HepG2 (cell line): ENCODE results near the gene RPS2. TPM values are rescaled to one million over a fixed set of nuclear protein-coding genes. Genes with fewer than 3 reads are reported as not detected.

ENCODE experiments used
- EED ChIP-seq: sonication (generic); formaldehyde crosslinking; IDR thresholded peaks from 2 replicates; pipeline ENCODE4 v1.5.0; 2020; ENCODE audit warnings: mild to moderate bottlenecking, missing genetic modification reagents
- FOXM1 ChIP-seq: sonication (generic); formaldehyde crosslinking; IDR thresholded peaks from 2 replicates; pipeline ENCODE4 v1.5.0; 2020; ENCODE audit warnings: missing genetic modification reagents
- GLMP ChIP-seq: sonication (generic); formaldehyde crosslinking; IDR thresholded peaks from 2 replicates; pipeline ENCODE4 v1.9.0; 2021; ENCODE audit warnings: missing genetic modification reagents, mild to moderate bottlenecking, borderline replicate concordance
- KDM2A ChIP-seq: sonication (generic); formaldehyde crosslinking; IDR thresholded peaks from 2 replicates; pipeline ENCODE4 v1.4.0; 2020; ENCODE audit warnings: low read depth, missing genetic modification reagents, borderline replicate concordance
- KMT2B ChIP-seq: IDR thresholded peaks from 2 replicates; pipeline ENCODE4 v1.6.1; 2016; ENCODE audit warnings: missing genetic modification reagents, missing compliant biosample characterization
- PAX8 ChIP-seq: sonication (generic); formaldehyde crosslinking; IDR thresholded peaks from 2 replicates; pipeline ENCODE4 v1.8.0; 2022; ENCODE audit warnings: mild to moderate bottlenecking, missing genetic modification reagents, borderline replicate concordance
- PHF21A ChIP-seq: sonication (generic); formaldehyde crosslinking; IDR thresholded peaks from 2 replicates; pipeline ENCODE4 v1.5.0; 2020; ENCODE audit warnings: mild to moderate bottlenecking, missing genetic modification reagents
- POLR2AphosphoS2 ChIP-seq: IDR thresholded peaks from 2 replicates; pipeline ENCODE4 v1.6.1; 2011; ENCODE audit warnings: low read depth, low read length, improper control_type of control experiment
- PRMT3 ChIP-seq: sonication (generic); formaldehyde crosslinking; IDR thresholded peaks from 2 replicates; pipeline ENCODE4 v1.8.1; 2022; ENCODE audit warnings: low read depth, mild to moderate bottlenecking, moderate library complexity, missing genetic modification reagents, borderline replicate concordance
- RAD21 ChIP-seq: fragments of 450-650 bp; formaldehyde crosslinking; IDR thresholded peaks from 2 replicates; pipeline ENCODE4 v1.5.0; 2020; ENCODE audit warnings: mild to moderate bottlenecking
- RXRB ChIP-seq: IDR thresholded peaks from 2 replicates; pipeline ENCODE4 v1.6.1; 2016; ENCODE audit warnings: borderline replicate concordance, missing genetic modification reagents, missing compliant biosample characterization
- SMC3 ChIP-seq: IDR thresholded peaks from 2 replicates; pipeline ENCODE4 v1.6.1; 2011; ENCODE audit warnings: low read length, improper control_type of control experiment
- SRSF1 ChIP-seq: fragments of 200-400 bp; formaldehyde crosslinking; optimal IDR thresholded peaks from 2 replicates; pipeline ENCODE3; 2017; ENCODE audit warnings: mild to moderate bottlenecking, low read depth, low read length, moderate library complexity
- TAF1 ChIP-seq: sonication (generic); formaldehyde crosslinking; IDR thresholded peaks from 2 replicates; pipeline ENCODE4 v1.4.0; 2020; ENCODE audit warnings: missing genetic modification reagents
- TBX3 ChIP-seq: fragments of 450-650 bp; IDR thresholded peaks from 2 replicates; pipeline ENCODE4 v1.6.1; 2017; ENCODE audit warnings: antibody characterized with exemption, mild to moderate bottlenecking, inconsistent platforms, borderline replicate concordance
- THYN1 ChIP-seq: sonication (generic); formaldehyde crosslinking; IDR thresholded peaks from 2 replicates; pipeline ENCODE4 v1.8.1; 2023; ENCODE audit warnings: low read depth, mild to moderate bottlenecking, moderate library complexity, missing genetic modification reagents, borderline replicate concordance
- ZKSCAN1 ChIP-seq: fragments of 150-350 bp; IDR thresholded peaks from 2 replicates; pipeline ENCODE4 v1.6.1; 2014; ENCODE audit warnings: low read length
- ZMYM3 ChIP-seq: sonication (generic); formaldehyde crosslinking; IDR thresholded peaks from 2 replicates; pipeline ENCODE4 v1.5.1; 2020; ENCODE audit warnings: mild to moderate bottlenecking, missing genetic modification reagents
- ZNF232 ChIP-seq: sonication (generic); formaldehyde crosslinking; IDR thresholded peaks from 2 replicates; pipeline ENCODE4 v1.4.0; 2020; ENCODE audit warnings: missing genetic modification reagents, borderline replicate concordance
- ZNF333 ChIP-seq: sonication (generic); formaldehyde crosslinking; IDR thresholded peaks from 2 replicates; pipeline ENCODE4 v1.4.0; 2020; ENCODE audit warnings: mild to moderate bottlenecking, missing genetic modification reagents, borderline replicate concordance
- ZNF589 ChIP-seq: sonication (generic); formaldehyde crosslinking; conservative IDR thresholded peaks from 2 replicates; pipeline ENCODE4 v1.8.0; 2022; ENCODE audit warnings: mild to moderate bottlenecking, moderate library complexity, missing genetic modification reagents
- ZNF709 ChIP-seq: sonication (generic); formaldehyde crosslinking; IDR thresholded peaks from 2 replicates; pipeline ENCODE4 v1.5.0; 2020; ENCODE audit warnings: mild to moderate bottlenecking, missing genetic modification reagents
- ZNF761 ChIP-seq: sonication (generic); formaldehyde crosslinking; conservative IDR thresholded peaks from 2 replicates; pipeline ENCODE4 v1.4.0; 2020; ENCODE audit warnings: mild to moderate bottlenecking, missing genetic modification reagents
- ZNF790 ChIP-seq: sonication (generic); formaldehyde crosslinking; IDR thresholded peaks from 2 replicates; pipeline ENCODE4 v1.8.0; 2022; ENCODE audit warnings: missing genetic modification reagents, mild to moderate bottlenecking, borderline replicate concordance
- ZNF850 ChIP-seq: sonication (generic); formaldehyde crosslinking; conservative IDR thresholded peaks from 2 replicates; pipeline ENCODE4 v1.9.0; 2021; ENCODE audit warnings: mild to moderate bottlenecking, missing genetic modification reagents
- polyA plus RNA-seq, 8 experiments: library from polyadenylated mRNA; depleted of rRNA in 3 of 8; stranded (reverse) in 7 of 8; unstranded in 1 of 8; fragments of >200 nt; fragmentation: Illumina TruSeq in 4 of 8; extraction: Trizol in 4 of 8; gene quantifications; 2 replicates each; pipeline versions ENCODE4 v1.2.1 to v1.2.3, GENCODE V29; 2011 to 2016; ENCODE audit warnings: low read depth in 4 of 8, missing spikeins in 1 of 8, mixed read lengths in 1 of 8; ENCODE audit not compliant: insufficient read depth in 1 of 8
- total RNA-seq, 5 experiments: library from RNA; depleted of rRNA; stranded (reverse); fragments of >200 nt; fragmentation: Illumina TruSeq; extraction: Trizol; gene quantifications; 2 replicates each; pipeline ENCODE4 v1.2.3, GENCODE V29; 2016; ENCODE audit warnings: low read depth in 1 of 5
- TF ChIP-seq, protein P1 (sequence below): sonication (generic); formaldehyde crosslinking; IDR thresholded peaks from 2 replicates; pipeline ENCODE4 v1.9.0; 2021; ENCODE audit warnings: missing genetic modification reagents, borderline replicate concordance
- TF ChIP-seq, protein P2 (sequence below): sonication (generic); formaldehyde crosslinking; IDR thresholded peaks from 2 replicates; pipeline ENCODE4 v1.8.0; 2023; ENCODE audit warnings: mild to moderate bottlenecking, missing genetic modification reagents

RPS2 gene
- total and polyA plus RNA-seq, 2 of the 13 experiments (the other 11 are each of a cell fraction or from before 2014, with no cell fraction given) = 1,908 to 4,514 TPM

- TF ChIP-seq TBX3 (0 out of 2 replicates have a peak, but pooled peaks have one; percentile 34), ZNF333 (CRISPR knock-in tag) (peak; percentile 83; the same call in 1 of the 2 replicates), KMT2B (CRISPR knock-in tag) (peak; percentile 92), EED (peak; percentile 37; the same call in 1 of the 2 replicates), THYN1 (CRISPR knock-in tag) (no peak), ZNF761 (CRISPR knock-in tag) (peak; percentile 60; the same call in 1 of the 2 replicates), ZNF709 (no peak), RAD21 (CRISPR knock-in tag) (peak; percentile 15; the same call in 1 of the 2 replicates), FOXM1 (peak; percentile 52; the same call in 1 of the 2 replicates), ZNF790 (CRISPR knock-in tag) (no peak), POLR2AphosphoS2 (no peak), ZNF232 (0 out of 2 replicates have a peak, but pooled peaks have one; percentile 52), RXRB (CRISPR knock-in tag) (peak; percentile 50), ZKSCAN1 (peak; percentile 86), PRMT3 (CRISPR knock-in tag) (no peak), KDM2A (CRISPR knock-in tag) (peak; percentile 99), ZNF589 (CRISPR knock-in tag) (peak; percentile 81), SMC3 (no peak), TAF1 (CRISPR knock-in tag) (peak; percentile 91), ZMYM3 (no peak), SRSF1 (no peak), PAX8 (0 out of 2 replicates have a peak, but pooled peaks have one; percentile 86), ZNF850 (no peak), PHF21A (peak; percentile 88), GLMP (CRISPR knock-in tag) (0 out of 2 replicates have a peak, but pooled peaks have one; percentile 42)
- TF ChIP-seq, protein P1, sequence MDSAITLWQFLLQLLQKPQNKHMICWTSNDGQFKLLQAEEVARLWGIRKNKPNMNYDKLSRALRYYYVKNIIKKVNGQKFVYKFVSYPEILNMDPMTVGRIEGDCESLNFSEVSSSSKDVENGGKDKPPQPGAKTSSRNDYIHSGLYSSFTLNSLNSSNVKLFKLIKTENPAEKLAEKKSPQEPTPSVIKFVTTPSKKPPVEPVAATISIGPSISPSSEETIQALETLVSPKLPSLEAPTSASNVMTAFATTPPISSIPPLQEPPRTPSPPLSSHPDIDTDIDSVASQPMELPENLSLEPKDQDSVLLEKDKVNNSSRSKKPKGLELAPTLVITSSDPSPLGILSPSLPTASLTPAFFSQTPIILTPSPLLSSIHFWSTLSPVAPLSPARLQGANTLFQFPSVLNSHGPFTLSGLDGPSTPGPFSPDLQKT (CRISPR knock-in tag) = no peak
- TF ChIP-seq, protein P2, sequence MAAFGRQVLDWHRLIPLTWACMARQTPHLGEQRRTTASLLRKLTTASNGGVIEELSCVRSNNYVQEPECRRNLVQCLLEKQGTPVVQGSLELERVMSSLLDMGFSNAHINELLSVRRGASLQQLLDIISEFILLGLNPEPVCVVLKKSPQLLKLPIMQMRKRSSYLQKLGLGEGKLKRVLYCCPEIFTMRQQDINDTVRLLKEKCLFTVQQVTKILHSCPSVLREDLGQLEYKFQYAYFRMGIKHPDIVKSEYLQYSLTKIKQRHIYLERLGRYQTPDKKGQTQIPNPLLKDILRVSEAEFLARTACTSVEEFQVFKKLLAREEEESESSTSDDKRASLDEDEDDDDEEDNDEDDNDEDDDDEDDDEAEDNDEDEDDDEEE (CRISPR knock-in tag) = 0 out of 2 replicates have a peak, but pooled peaks have one; percentile 40
These were observed 7.3 kb upstream of the RPS2 start, which contains the start of gene TBL3 (continued) for GRCh38 chr16:1971796-1972489.
